HG03060 (cell line): Measurements from ENCODE around the gene REEP2.

ENCODE experiments used
- ATAC-seq: cut with Tn5 transposase; IDR thresholded peaks from one replicate; pipeline ENCODE4 v1.9.1; 2021; ENCODE audit warnings: low read depth, moderate number of reproducible peaks; ENCODE audit not compliant: unreplicated experiment

REEP2 gene

GRCh38 chr5:138491669-138492559 lies 53.1 kb downstream of the REEP2 start:
- ATAC-seq = no peak

GRCh38 chr5:138492560-138493045 lies 53.7 kb downstream of the REEP2 start:
- no peak for ATAC-seq

GRCh38 chr5:138495351-138495750 lies 56.5 kb downstream of the REEP2 start:
- no peak for ATAC-seq
